HUES48 (cell line): Measurements from ENCODE around the gene SLC44A3.

Experiments used
- H3K27ac ChIP-seq: one replicate; pipeline ENCODE4 v1.7.0; 2013; ENCODE audit warnings: low read depth, low read length, inconsistent platforms
- H3K27me3 ChIP-seq: 2 replicates; pipeline ENCODE4 v1.6.1; 2013; ENCODE audit warnings: mild to moderate bottlenecking, low read length; ENCODE audit not compliant: control insufficient read depth, insufficient read depth
- H3K36me3 ChIP-seq: 2 replicates; pipeline ENCODE4 v1.6.1; 2013; ENCODE audit warnings: low read length; ENCODE audit not compliant: control insufficient read depth, insufficient read depth
- H3K4me1 ChIP-seq: 2 replicates; pipeline ENCODE4 v1.6.1; 2013; ENCODE audit warnings: mild to moderate bottlenecking, low read length; ENCODE audit not compliant: control insufficient read depth, insufficient read depth
- H3K4me3 ChIP-seq: 2 replicates; pipeline ENCODE4 v1.5.1; 2013; ENCODE audit warnings: mild to moderate bottlenecking, low read depth, low read length
- H3K9ac ChIP-seq: 2 replicates; pipeline ENCODE4 v1.6.1; 2013; ENCODE audit warnings: mild to moderate bottlenecking, low read depth, low read length, moderate library complexity
- H3K9me3 ChIP-seq: 2 replicates; pipeline ENCODE4 v1.6.1; 2013; ENCODE audit warnings: low read length; ENCODE audit not compliant: control insufficient read depth, insufficient read depth

SLC44A3 gene

GRCh38 chr1:94907136-94907535, 87.0 kb downstream of the SLC44A3 start:
- Histone ChIP-seq H3K36me3 (peaks cover 21% of the 10 kb centered on the region), H3K4me3 (no peak overlapping the region), H3K9me3 (no peaks in the 10 kb centered on the region), H3K4me1 (peaks cover 34% of the 10 kb centered on the region), H3K27me3 (no peaks in the 10 kb centered on the region), H3K9ac (no peak overlapping the region), H3K27ac (no peak overlapping the region)

DNA sequence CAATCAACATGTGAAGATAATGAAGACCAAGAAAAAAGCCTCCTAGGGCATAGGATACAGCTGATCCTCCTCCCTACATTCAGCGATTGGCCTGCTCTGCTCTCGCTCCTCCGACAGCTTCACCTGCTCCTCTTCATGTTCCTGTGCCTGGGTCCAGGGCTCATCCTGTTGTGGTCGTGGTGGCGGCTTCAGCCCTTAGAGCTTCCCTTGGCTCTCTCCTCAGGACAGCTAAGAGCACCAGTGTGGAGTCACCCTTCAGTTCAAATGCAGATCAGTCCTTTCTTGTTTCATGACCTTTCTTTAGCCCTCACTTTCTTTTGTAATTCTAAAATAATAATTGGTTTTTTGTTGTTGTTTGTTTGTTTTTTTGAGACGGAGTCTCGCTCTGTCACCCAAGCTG, 88.0 kb downstream of the SLC44A3 start:
- H3K27me3 ChIP-seq = no peaks in the 10 kb centered on the region
- H3K9me3 ChIP-seq = no peaks in the 10 kb centered on the region
- H3K4me1 ChIP-seq = peaks cover 45% of the 10 kb centered on the region
- H3K27ac ChIP-seq = no peak overlapping the region
- no peak overlapping the region for H3K4me3 ChIP-seq
- no peak overlapping the region for H3K9ac ChIP-seq
- peaks cover 10% of the 10 kb centered on the region for H3K36me3 ChIP-seq

DNA sequence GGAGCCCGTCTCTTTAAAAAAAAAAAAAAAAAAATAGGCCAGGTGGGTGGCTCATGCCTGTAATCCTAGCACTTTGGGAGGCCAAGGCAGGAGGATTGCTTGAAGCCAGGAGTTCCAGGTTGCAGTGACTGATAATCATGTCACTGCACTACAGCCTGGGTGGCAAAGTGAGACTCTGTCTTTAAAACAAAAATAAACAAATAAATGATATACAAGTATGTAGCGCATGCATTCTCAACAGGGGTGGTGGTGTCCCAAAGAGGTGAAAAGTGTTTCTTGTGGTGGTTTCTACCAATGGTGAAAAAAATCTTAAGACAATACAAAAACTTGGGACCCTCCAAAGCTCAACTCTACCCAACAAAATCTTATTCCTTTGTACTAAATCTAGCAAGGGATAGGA, 88.8 kb downstream of the SLC44A3 start:
- Histone ChIP-seq H3K4me3 (no peak overlapping the region), H3K36me3 (0 out of 2 replicates have a peak, but pooled peaks cover 4% of the 10 kb centered on the region), H3K27ac (no peak overlapping the region), H3K4me1 (peaks cover 45% of the 10 kb centered on the region), H3K9me3 (no peaks in the 10 kb centered on the region), H3K9ac (no peak overlapping the region), H3K27me3 (no peaks in the 10 kb centered on the region)

GRCh38 chr1:94909486-94909885, 89.3 kb downstream of the SLC44A3 start:
- Histone ChIP-seq H3K27me3 (no peaks in the 10 kb centered on the region), H3K4me3 (no peak overlapping the region), H3K4me1 (peaks cover 45% of the 10 kb centered on the region), H3K9ac (no peak overlapping the region), H3K9me3 (no peaks in the 10 kb centered on the region), H3K27ac (no peak overlapping the region), H3K36me3 (0 out of 2 replicates have a peak, but pooled peaks cover 4% of the 10 kb centered on the region)

GRCh38 chr1:94912263-94913184, 92.4 kb downstream of the SLC44A3 start:
- H3K9me3 ChIP-seq = no peaks in the 10 kb centered on the region
- no peak overlapping the region for H3K9ac ChIP-seq
- no peaks in the 10 kb centered on the region for H3K27me3 ChIP-seq
- no peak overlapping the region for H3K4me3 ChIP-seq
- 0 out of 2 replicates have a peak, but pooled peaks cover 4% of the 10 kb centered on the region for H3K36me3 ChIP-seq
- H3K27ac ChIP-seq = no peak overlapping the region
- peaks cover 45% of the 10 kb centered on the region for H3K4me1 ChIP-seq

- 0 out of 2 replicates have a peak, but pooled peaks cover 4% of the 10 kb centered on the region for H3K36me3 ChIP-seq
- no peak overlapping the region for H3K4me3 ChIP-seq
- H3K27me3 ChIP-seq = no peaks in the 10 kb centered on the region
- H3K9ac ChIP-seq = no peak overlapping the region
- no peak overlapping the region for H3K27ac ChIP-seq
- no peaks in the 10 kb centered on the region for H3K9me3 ChIP-seq
- peaks cover 34% of the 10 kb centered on the region for H3K4me1 ChIP-seq
Observed at GRCh38 chr1:94917251-94917650, 97.1 kb downstream of the SLC44A3 start.

GRCh38 chr1:94919241-94920030, 99.3 kb downstream of the SLC44A3 start:
- no peak overlapping the region for H3K4me3 ChIP-seq
- H3K27ac ChIP-seq = no peak overlapping the region
- H3K36me3 ChIP-seq = peaks cover 20% of the 10 kb centered on the region
- H3K9me3 ChIP-seq = no peaks in the 10 kb centered on the region
- H3K4me1 ChIP-seq = peaks cover 40% of the 10 kb centered on the region
- no peaks in the 10 kb centered on the region for H3K27me3 ChIP-seq
- H3K9ac ChIP-seq = no peak overlapping the region

GRCh38 chr1:94920061-94920460, 99.9 kb downstream of the SLC44A3 start:
- Histone ChIP-seq H3K9me3 (no peaks in the 10 kb centered on the region), H3K27ac (no peak overlapping the region), H3K4me1 (peaks cover 47% of the 10 kb centered on the region), H3K27me3 (no peaks in the 10 kb centered on the region), H3K36me3 (peaks cover 20% of the 10 kb centered on the region), H3K4me3 (no peak overlapping the region), H3K9ac (no peak overlapping the region)

DNA sequence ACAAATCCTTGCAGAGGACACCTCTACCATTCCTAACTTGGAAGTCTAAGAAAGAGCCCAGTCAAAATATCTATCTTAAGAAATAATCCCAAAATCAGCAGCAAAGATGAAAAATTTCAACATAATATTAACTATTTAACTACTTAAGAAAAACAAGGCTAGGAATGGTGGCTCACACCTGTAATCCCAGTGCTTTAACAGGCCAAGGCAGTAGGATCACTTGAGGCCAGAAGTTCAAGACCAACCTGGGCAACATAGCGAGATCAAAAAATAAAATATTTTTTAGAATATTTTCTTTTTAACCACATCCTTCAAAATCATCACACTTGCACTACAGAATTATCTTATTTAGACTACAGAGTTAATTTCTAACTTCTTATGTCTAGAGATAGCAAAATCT, 101.8 kb downstream of the SLC44A3 start:
- Histone ChIP-seq H3K9ac (no peak overlapping the region), H3K4me1 (peaks cover 49% of the 10 kb centered on the region), H3K27me3 (no peaks in the 10 kb centered on the region), H3K9me3 (no peaks in the 10 kb centered on the region), H3K27ac (no peak overlapping the region), H3K36me3 (peaks cover 20% of the 10 kb centered on the region), H3K4me3 (no peak overlapping the region)

DNA sequence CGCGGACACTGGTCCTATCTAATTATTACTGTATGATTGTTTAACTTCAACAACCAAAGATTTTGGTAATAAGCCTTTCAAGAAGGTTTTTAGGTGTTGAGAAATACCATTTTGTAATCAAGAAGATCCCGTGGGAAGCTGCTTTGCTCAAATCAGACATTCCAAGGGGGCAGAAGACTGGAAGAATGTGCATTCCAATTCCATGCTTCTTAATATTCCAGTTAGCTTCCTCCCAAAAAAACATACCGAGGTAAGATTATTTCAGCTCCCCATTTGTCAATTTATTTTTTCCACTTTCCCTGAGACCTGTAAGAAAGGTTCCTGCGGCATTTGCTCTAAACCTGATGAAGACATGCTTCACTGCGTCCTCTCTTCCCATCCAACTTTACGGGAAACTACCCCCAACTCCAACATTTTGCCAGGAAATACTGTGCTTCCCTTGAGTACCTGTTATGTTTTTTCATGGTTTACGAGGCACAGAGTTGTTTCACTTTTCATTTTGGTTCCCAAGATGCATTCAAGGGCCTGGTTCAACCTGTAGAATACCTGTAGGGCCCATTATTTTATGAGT, 102.7 kb downstream of the SLC44A3 start:
- H3K9me3 ChIP-seq = no peaks in the 10 kb centered on the region
- H3K4me3 ChIP-seq = no peak overlapping the region; the same call in 1 of the 2 replicates
- peaks cover 51% of the 10 kb centered on the region for H3K4me1 ChIP-seq
- peaks cover 20% of the 10 kb centered on the region for H3K36me3 ChIP-seq
- no peaks in the 10 kb centered on the region for H3K27me3 ChIP-seq
- no peak overlapping the region for H3K27ac ChIP-seq
- no peak overlapping the region for H3K9ac ChIP-seq
